Measurements from ENCODE around the gene XCL1.

GRCh38 chr1:168623003-168623828 lies 46.8 kb downstream of the XCL1 start:
- TF ChIP-seq CTCF (conservative IDR thresholded peaks at IDR 0.05) (no peak), EZH2 (IDR thresholded peaks at IDR 0.05; ENCODE audit: low read depth) (no peak)

Data from PC-9 (cell line).